ENCODE measurements around the gene CFAP97.

DNA sequence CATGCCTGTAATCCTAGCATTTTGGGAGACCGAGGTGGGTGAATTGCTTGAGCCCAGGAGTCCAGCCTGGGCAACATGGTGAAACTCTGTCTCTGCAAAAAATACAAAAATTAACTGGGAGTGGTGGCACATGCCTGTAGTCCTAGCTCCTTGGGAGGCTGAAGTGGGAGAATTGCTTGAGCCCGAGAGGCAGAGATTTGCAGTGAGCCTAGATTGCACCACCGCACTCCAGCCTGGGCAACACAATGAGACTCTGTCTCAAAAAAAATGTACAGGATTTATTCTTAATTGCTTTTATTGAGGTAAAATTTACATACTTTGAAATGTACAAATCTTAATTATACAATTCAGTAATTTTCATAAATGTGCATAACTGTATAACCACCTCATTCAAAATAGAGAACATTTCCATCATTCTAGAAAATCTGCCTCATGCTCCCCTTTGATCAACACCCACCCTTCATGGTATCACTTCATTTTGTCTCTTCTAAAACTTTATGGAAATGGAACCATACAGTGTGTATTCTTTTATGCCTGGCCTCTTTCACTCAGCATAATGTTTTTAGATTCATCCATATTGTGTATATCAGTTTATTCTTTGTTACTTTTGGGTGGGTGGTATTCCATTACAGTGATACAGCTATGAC lies 44.7 kb upstream of the CFAP97 start:
- TF ChIP-seq, protein P1, sequence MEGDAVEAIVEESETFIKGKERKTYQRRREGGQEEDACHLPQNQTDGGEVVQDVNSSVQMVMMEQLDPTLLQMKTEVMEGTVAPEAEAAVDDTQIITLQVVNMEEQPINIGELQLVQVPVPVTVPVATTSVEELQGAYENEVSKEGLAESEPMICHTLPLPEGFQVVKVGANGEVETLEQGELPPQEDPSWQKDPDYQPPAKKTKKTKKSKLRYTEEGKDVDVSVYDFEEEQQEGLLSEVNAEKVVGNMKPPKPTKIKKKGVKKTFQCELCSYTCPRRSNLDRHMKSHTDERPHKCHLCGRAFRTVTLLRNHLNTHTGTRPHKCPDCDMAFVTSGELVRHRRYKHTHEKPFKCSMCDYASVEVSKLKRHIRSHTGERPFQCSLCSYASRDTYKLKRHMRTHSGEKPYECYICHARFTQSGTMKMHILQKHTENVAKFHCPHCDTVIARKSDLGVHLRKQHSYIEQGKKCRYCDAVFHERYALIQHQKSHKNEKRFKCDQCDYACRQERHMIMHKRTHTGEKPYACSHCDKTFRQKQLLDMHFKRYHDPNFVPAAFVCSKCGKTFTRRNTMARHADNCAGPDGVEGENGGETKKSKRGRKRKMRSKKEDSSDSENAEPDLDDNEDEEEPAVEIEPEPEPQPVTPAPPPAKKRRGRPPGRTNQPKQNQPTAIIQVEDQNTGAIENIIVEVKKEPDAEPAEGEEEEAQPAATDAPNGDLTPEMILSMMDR (conservative IDR thresholded peaks at IDR 0.05 in 1 of 2, IDR thresholded peaks at IDR 0.05 in 1 of 2; ENCODE audit: extremely low read depth in 1 of 2, insufficient read depth in 1 of 2, low read depth in 1 of 2, low read length in 2 of 2), result no peak
- TF ChIP-seq EZH2 (IDR thresholded peaks at IDR 0.05; ENCODE audit: borderline replicate concordance, low read length), result no peak
